ENCODE data around the gene RAB44.
"Not testable (repeated sequence)": the region's sequence is repeated elsewhere in the genome, so short reads cannot be mapped to it uniquely, and the experiment has no call there.

RAB44 gene

GRCh38 chr6:36697481-36697903 is at the start of gene RAB44:
Gene RAB44, plus strand, starts transcription at chr6:36697826. Its CDS starts 6,410 bp downstream, at chr6:36704236.
- DNase-seq: peak; percentile 77

- no peak for DNase-seq
These were observed 48.5 kb upstream of the RAB44 start for GRCh38 chr6:36649086-36649485.

GRCh38 chr6:36649701-36650484 is 47.7 kb upstream of the RAB44 start:
- no peak for DNase-seq

GRCh38 chr6:36650848-36651478 is 46.7 kb upstream of the RAB44 start:
- DNase-seq: peak; percentile 73

- DNase-seq: no peak
These were observed 45.8 kb upstream of the RAB44 start for GRCh38 chr6:36651659-36652379.

- not testable (repeated sequence) for DNase-seq
These were observed 43.2 kb upstream of the RAB44 start for GRCh38 chr6:36654469-36654868.

GRCh38 chr6:36655085-36655724 is 42.4 kb upstream of the RAB44 start:
- DNase-seq: no peak

GRCh38 chr6:36656441-36656840 is 41.2 kb upstream of the RAB44 start:
- DNase-seq: no peak

GRCh38 chr6:36657271-36657670 is 40.4 kb upstream of the RAB44 start:
- no peak for DNase-seq

GRCh38 chr6:36657942-36658544 is 39.6 kb upstream of the RAB44 start:
- no peak for DNase-seq

- no peak for DNase-seq
These were observed 38.4 kb upstream of the RAB44 start for GRCh38 chr6:36659271-36659670.

GRCh38 chr6:36660771-36661471 is 36.7 kb upstream of the RAB44 start:
- no peak for DNase-seq

GRCh38 chr6:36662380-36662779 is 35.2 kb upstream of the RAB44 start:
- no peak for DNase-seq

- no peak for DNase-seq
These were observed 34.8 kb upstream of the RAB44 start for GRCh38 chr6:36662827-36663256.

GRCh38 chr6:36663504-36664446 is 33.9 kb upstream of the RAB44 start:
- no peak for DNase-seq

- DNase-seq: no peak
These were observed 32.4 kb upstream of the RAB44 start for GRCh38 chr6:36665180-36665579.

GRCh38 chr6:36666287-36666686 is 31.3 kb upstream of the RAB44 start:
- no peak for DNase-seq

- no peak for DNase-seq
These were observed 30.6 kb upstream of the RAB44 start for GRCh38 chr6:36666826-36667591.

GRCh38 chr6:36668591-36668990 is 29.0 kb upstream of the RAB44 start:
- no peak for DNase-seq

- DNase-seq: no peak
These were observed 28.6 kb upstream of the RAB44 start for GRCh38 chr6:36669002-36669401.

All from SIG-M5 (cell line).